ENCODE data around the gene NDUFC2. TPM values are rescaled to one million over a fixed set of nuclear protein-coding genes. Genes with fewer than 3 reads are reported as not detected.
"Not testable (repeated sequence)": the region's sequence is repeated elsewhere in the genome, so short reads cannot be mapped to it uniquely, and the experiment has no call there.

Gene NDUFC2
- total RNA-seq, 3 donors from 2014 or later = 168 to 208 (median 183) TPM

GRCh38 chr11:78097666-78098385, 18.2 kb upstream of the NDUFC2 start:
- DNase-seq (no peak), ATAC-seq (no peak)
- no peaks in the 10 kb centered on the region for H3K4me1 ChIP-seq (ENCODE audit: low read depth)
- TF ChIP-seq CTCF (IDR thresholded peaks at IDR 0.05) = no peak
- H3K4me3 ChIP-seq = no peak overlapping the region
- no peaks in the 10 kb centered on the region for H3K36me3 ChIP-seq (ENCODE audit: low read depth)
- H3K9me3 ChIP-seq = no peaks in the 10 kb centered on the region
- intact Hi-C loops (cut with DNase I, micrococcal nuclease) = no loop called here

DNA sequence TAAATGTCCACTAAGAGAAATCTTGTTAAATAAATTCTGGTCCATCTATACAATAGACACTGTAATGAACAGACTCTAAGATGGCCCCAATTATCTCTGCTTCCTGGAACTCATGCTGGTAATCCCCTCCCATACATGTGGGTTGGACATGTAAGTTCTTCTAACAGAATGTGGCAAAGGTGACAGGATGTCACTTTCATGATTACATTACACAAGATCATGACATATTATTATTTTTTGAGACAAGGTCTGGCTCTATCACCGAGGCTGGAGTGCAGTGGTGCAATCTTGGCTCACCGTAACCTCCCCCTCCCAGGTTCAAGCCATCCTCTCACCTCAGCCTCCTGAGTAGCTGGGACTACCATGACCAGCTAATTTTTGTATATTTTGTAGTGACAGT, 14.6 kb upstream of the NDUFC2 start:
- no peak overlapping the region for H3K4me3 ChIP-seq
- intact Hi-C loops (cut with DNase I, micrococcal nuclease) = no loop called here
- no peaks in the 10 kb centered on the region for H3K4me1 ChIP-seq (ENCODE audit: low read depth)
- no peak for TF ChIP-seq CTCF (IDR thresholded peaks at IDR 0.05)
- ATAC-seq = no peak
- DNase-seq = no peak
- no peaks in the 10 kb centered on the region for H3K9me3 ChIP-seq
- H3K36me3 ChIP-seq (ENCODE audit: low read depth) = no peaks in the 10 kb centered on the region

GRCh38 chr11:78086521-78087074, 6.9 kb upstream of the NDUFC2 start:
- DNase-seq; H3K9me3 ChIP-seq; ATAC-seq; H3K4me3 ChIP-seq; intact Hi-C loops (cut with DNase I, micrococcal nuclease); H3K36me3 ChIP-seq (ENCODE audit: low read depth); H3K4me1 ChIP-seq (ENCODE audit: low read depth): not testable (repeated sequence)

DNA sequence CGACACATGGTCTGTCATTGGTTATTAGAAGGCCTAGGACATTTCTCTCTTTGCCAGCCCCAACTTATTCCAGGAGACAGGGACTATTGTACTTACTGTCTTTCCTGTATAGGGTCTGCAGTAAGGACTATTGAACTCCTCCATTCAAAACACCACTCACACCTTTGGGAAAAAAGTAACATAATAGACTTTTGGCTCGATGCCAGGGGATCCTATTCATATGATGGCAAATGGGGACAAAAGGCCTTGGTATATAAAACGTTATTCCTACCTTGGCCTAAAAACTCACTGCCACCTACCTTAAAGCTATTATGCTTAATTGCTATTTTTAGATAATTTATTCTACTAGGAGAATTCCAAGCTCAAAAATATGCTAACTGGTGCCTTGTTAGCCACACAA, 6.3 kb upstream of the NDUFC2 start:
- no peak overlapping the region for H3K4me3 ChIP-seq
- no peaks in the 10 kb centered on the region for H3K36me3 ChIP-seq (ENCODE audit: low read depth)
- intact Hi-C loops (cut with DNase I, micrococcal nuclease) = no loop called here
- no peaks in the 10 kb centered on the region for H3K9me3 ChIP-seq
- no peaks in the 10 kb centered on the region for H3K4me1 ChIP-seq (ENCODE audit: low read depth)
- TF ChIP-seq CTCF (IDR thresholded peaks at IDR 0.05) = no peak
- ATAC-seq (no peak), DNase-seq (no peak)

DNA sequence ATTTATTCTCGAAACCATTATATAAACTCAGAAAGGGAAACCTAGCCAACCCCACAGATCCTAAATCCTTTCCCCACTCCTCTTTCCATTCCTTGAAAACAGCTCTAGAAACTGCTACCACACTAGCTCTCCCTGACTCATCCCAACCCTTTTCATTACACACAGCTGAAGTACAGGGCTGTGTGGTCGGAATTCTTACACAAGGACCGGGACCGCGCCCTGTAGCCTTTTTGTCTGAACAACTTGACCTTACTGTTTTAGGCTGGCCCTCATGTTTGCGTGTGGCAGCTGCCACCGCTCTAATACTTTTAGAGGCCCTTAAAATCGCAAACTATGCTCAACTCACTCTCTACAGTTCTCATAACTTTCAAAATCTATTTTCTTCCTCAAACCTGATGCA, 4.8 kb upstream of the NDUFC2 start:
- H3K9me3 ChIP-seq; H3K36me3 ChIP-seq (ENCODE audit: low read depth); H3K4me1 ChIP-seq (ENCODE audit: low read depth); DNase-seq; intact Hi-C loops (cut with DNase I, micrococcal nuclease); ATAC-seq; H3K4me3 ChIP-seq: not testable (repeated sequence)

- Histone ChIP-seq H3K36me3 (ENCODE audit: low read depth) (no peaks in the 10 kb centered on the region), H3K4me1 (ENCODE audit: low read depth) (peaks cover 5% of the 10 kb centered on the region), H3K9me3 (no peaks in the 10 kb centered on the region), H3K4me3 (no peak overlapping the region)
- no peak for TF ChIP-seq CTCF (IDR thresholded peaks at IDR 0.05)
- ATAC-seq (no peak), DNase-seq (no peak)
- intact Hi-C loops (cut with DNase I, micrococcal nuclease) = no loop called here
These were observed 3.4 kb upstream of the NDUFC2 start for GRCh38 chr11:78083021-78083420.

All from mucosa of descending colon (tissue), 3 donors.